Keratinocyte (primary cell): ENCODE results near the gene DSTN. TPM values are rescaled to one million over a fixed set of nuclear protein-coding genes. Genes with fewer than 3 reads are reported as not detected.

Experiments used
- DNase-seq: peaks from one replicate; pipeline ENCODE4 v3.0.0-alpha.2; 2011; ENCODE audit warnings: low read depth, missing footprints, low spot score
- FAIRE-seq: peaks from 2 replicates; lab custom pipeline; 2011; peaks lifted over from hg19 to GRCh38; lab: Jason Lieb, UNC
- H2AFZ ChIP-seq: 2 replicates; pipeline ENCODE4 v1.6.0; 2012; ENCODE audit warnings: low read length, control low read depth, inconsistent platforms; ENCODE audit not compliant: control insufficient read depth
- H3K27ac ChIP-seq: 2 replicates; pipeline ENCODE4 v1.5.1; 2011; ENCODE audit warnings: low read length; ENCODE audit not compliant: control insufficient read depth, insufficient read depth
- H3K27me3 ChIP-seq: 3 replicates; pipeline ENCODE4 v1.6.0; 2011; ENCODE audit warnings: low read length; ENCODE audit not compliant: control insufficient read depth, insufficient read depth; ENCODE audit errors: extremely low read depth
- H3K36me3 ChIP-seq, 2 experiments: 2 replicates in 1 of 2; 3 replicates in 1 of 2; pipeline ENCODE4 v1.5.1; 2011; ENCODE audit warnings: low read length in 2 of 2, mild to moderate bottlenecking in 1 of 2; ENCODE audit not compliant: control insufficient read depth in 2 of 2, insufficient read depth in 2 of 2; ENCODE audit errors: extremely low read depth in 1 of 2
- H3K4me1 ChIP-seq: 3 replicates; pipeline ENCODE4 v1.5.1; 2011; ENCODE audit warnings: low read length; ENCODE audit not compliant: control insufficient read depth, insufficient read depth; ENCODE audit errors: extremely low read depth
- H3K4me2 ChIP-seq: 3 replicates; pipeline ENCODE4 v1.6.0; 2011; ENCODE audit warnings: low read depth, low read length; ENCODE audit not compliant: control insufficient read depth, insufficient read depth; ENCODE audit errors: extremely low read depth
- H3K4me3 ChIP-seq, 3 experiments: fragments of 200-600 bp in 1 of 3; sonication (generic) in 1 of 3; 2 replicates in 2 of 3; 3 replicates in 1 of 3; pipeline ENCODE4 v1.5.1; 2011 to 2016; ENCODE audit warnings: low read length in 3 of 3, mild to moderate bottlenecking in 3 of 3, control low read depth in 2 of 3, inconsistent platforms in 1 of 3, low read depth in 1 of 3, mixed read lengths in 1 of 3, mixed run types in 1 of 3, moderate library complexity in 1 of 3; ENCODE audit not compliant: control insufficient read depth in 2 of 3, insufficient read depth in 2 of 3; ENCODE audit errors: extremely low read depth in 1 of 3
- H3K79me2 ChIP-seq: 2 replicates; pipeline ENCODE4 v1.6.0; 2012; ENCODE audit warnings: low read length; ENCODE audit not compliant: control insufficient read depth, insufficient read depth
- H3K9ac ChIP-seq: 3 replicates; pipeline ENCODE4 v1.6.0; 2011; ENCODE audit warnings: low read length; ENCODE audit not compliant: control insufficient read depth, insufficient read depth; ENCODE audit errors: extremely low read depth
- H3K9me1 ChIP-seq: 3 replicates; pipeline ENCODE4 v1.6.0; 2011; ENCODE audit warnings: low read length; ENCODE audit not compliant: control insufficient read depth, insufficient read depth; ENCODE audit errors: extremely low read depth
- H3K9me3 ChIP-seq: 2 replicates; pipeline ENCODE4 v1.5.1; 2012; ENCODE audit warnings: low read depth, low read length; ENCODE audit not compliant: control insufficient read depth
- H4K20me1 ChIP-seq: 3 replicates; pipeline ENCODE4 v1.6.0; 2011; ENCODE audit warnings: low read length; ENCODE audit not compliant: control insufficient read depth, insufficient read depth; ENCODE audit errors: extremely low read depth
- EZH2 ChIP-seq: IDR thresholded peaks from one replicate; pipeline ENCODE4 v1.6.1; 2012; ENCODE audit warnings: inconsistent platforms, mild to moderate bottlenecking, low read length, moderate library complexity
- dilution Hi-C: fragments of 300-500 bp; cut with MboI; formaldehyde crosslinking; loops from one replicate; pipeline ENCODE4 v1.7.0; 2020; ENCODE audit warnings: low sequenced_read_pairs; ENCODE audit not compliant: extremely low pct_ligation_motif_present
- polyA plus RNA-seq, 5 experiments: library from polyadenylated mRNA; depleted of rRNA in 3 of 5; stranded (reverse) in 3 of 5; stranded (forward) in 1 of 5; unstranded in 1 of 5; fragments of >200 nt; gene quantifications; 1 replicate in 1 of 5; 2 replicates in 3 of 5; 3 replicates in 1 of 5; pipeline versions ENCODE4 v1.2.1 to v1.2.3, GENCODE V29; 2011 to 2012; ENCODE audit warnings: missing spikeins in 2 of 5, low read depth in 1 of 5, low replicate concordance in 1 of 5
- TF ChIP-seq, protein P1 (sequence below), 3 experiments: IDR thresholded peaks in 1 of 3; conservative IDR thresholded peaks in 1 of 3; optimal IDR thresholded peaks in 1 of 3; 2 replicates in 2 of 3; 3 replicates in 1 of 3; pipeline versions ENCODE3 to v1.5.1; 2011; ENCODE audit warnings: low read length in 3 of 3, mild to moderate bottlenecking in 3 of 3, moderate library complexity in 2 of 3, control low read depth in 1 of 3, inconsistent platforms in 1 of 3; ENCODE audit not compliant: insufficient read depth in 2 of 3; ENCODE audit errors: extremely low read depth in 1 of 3

DSTN gene
- polyA plus RNA-seq, 1 donor (not counting 4 experiments of a cell fraction or from before 2014, with no cell fraction given) = 288 TPM

DNA sequence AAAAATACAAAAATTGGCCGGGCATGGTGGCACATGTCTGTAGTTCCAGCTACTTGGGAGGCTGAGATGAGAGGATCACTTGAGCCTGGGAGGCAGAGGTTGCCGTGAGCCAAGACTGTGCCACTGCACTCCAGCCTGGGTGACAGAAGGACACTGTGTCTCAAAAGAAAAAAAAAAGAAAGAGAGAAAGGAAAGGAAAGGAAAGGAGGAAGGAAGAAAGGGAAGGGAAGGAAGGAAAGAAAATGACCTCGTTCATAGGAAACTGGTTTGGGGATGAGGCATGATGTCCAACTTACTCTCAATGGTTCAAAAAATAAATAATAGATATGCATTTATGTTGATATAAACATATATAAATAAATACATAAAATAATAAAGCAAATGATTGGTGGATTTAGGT is 31.9 kb upstream of the DSTN start:
- H3K27ac ChIP-seq = no peak overlapping the region
- H3K4me3 ChIP-seq = no peak overlapping the region
- no peak for FAIRE-seq
- H4K20me1 ChIP-seq = no peaks in the 10 kb centered on the region
- no peak overlapping the region for H2AFZ ChIP-seq
- H3K9me3 ChIP-seq = no peaks in the 10 kb centered on the region
- no peaks in the 10 kb centered on the region for H3K4me1 ChIP-seq
- no peaks in the 10 kb centered on the region for H3K36me3 ChIP-seq
- H3K27me3 ChIP-seq = no peaks in the 10 kb centered on the region
- no peak overlapping the region for H3K4me2 ChIP-seq
- H3K9ac ChIP-seq = no peak overlapping the region
- no peaks in the 10 kb centered on the region for H3K79me2 ChIP-seq
- TF ChIP-seq EZH2 = no peak
- TF ChIP-seq, protein P1, sequence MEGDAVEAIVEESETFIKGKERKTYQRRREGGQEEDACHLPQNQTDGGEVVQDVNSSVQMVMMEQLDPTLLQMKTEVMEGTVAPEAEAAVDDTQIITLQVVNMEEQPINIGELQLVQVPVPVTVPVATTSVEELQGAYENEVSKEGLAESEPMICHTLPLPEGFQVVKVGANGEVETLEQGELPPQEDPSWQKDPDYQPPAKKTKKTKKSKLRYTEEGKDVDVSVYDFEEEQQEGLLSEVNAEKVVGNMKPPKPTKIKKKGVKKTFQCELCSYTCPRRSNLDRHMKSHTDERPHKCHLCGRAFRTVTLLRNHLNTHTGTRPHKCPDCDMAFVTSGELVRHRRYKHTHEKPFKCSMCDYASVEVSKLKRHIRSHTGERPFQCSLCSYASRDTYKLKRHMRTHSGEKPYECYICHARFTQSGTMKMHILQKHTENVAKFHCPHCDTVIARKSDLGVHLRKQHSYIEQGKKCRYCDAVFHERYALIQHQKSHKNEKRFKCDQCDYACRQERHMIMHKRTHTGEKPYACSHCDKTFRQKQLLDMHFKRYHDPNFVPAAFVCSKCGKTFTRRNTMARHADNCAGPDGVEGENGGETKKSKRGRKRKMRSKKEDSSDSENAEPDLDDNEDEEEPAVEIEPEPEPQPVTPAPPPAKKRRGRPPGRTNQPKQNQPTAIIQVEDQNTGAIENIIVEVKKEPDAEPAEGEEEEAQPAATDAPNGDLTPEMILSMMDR (optimal IDR thresholded peaks at IDR 0.05 in 1 of 3, IDR thresholded peaks at IDR 0.05 in 1 of 3, conservative IDR thresholded peaks at IDR 0.05 in 1 of 3; ENCODE audit: extremely low read depth in 1 of 3, insufficient read depth in 2 of 3, low read length in 3 of 3) = no peak
- no peak for DNase-seq
- dilution Hi-C loops = no loop called here
- no peaks in the 10 kb centered on the region for H3K9me1 ChIP-seq

DNA sequence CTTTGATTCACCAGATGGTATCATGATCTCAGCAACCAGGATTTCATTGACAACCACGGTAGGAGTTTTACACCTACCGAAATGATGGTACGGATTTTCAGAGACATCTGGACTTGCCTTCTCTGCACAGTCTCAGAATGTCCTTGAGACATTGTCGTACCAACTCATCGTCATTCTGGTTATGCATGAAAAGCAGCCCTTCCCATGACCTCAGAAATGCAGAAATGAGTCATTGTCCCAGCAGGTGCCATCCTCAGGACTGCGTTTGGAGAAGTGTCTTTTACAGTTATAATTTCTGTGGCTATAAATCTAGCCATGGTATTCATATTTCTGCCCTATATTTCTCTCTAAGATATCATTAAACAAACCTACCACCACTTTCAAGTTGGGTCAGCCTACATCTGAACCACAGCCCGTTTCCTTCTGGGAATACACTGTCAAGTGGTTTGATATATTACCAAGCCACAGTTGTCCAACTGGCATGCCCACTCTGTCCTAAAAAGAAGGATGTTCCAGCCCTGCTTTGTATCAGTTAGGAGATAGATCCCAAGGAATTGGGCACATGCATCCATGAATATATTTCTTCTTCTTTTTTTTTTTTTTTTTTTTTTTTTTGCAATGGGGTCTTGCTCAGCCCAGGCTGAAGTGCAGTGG is 31.2 kb upstream of the DSTN start:
- dilution Hi-C loops = no loop called here
- H3K9ac ChIP-seq = no peak overlapping the region
- no peak overlapping the region for H3K27ac ChIP-seq
- H3K9me3 ChIP-seq = no peaks in the 10 kb centered on the region
- FAIRE-seq (no peak), DNase-seq (no peak)
- no peaks in the 10 kb centered on the region for H3K36me3 ChIP-seq
- no peak overlapping the region for H3K4me2 ChIP-seq
- no peaks in the 10 kb centered on the region for H3K4me1 ChIP-seq
- no peaks in the 10 kb centered on the region for H3K27me3 ChIP-seq
- H3K4me3 ChIP-seq = no peak overlapping the region
- no peaks in the 10 kb centered on the region for H4K20me1 ChIP-seq
- TF ChIP-seq EZH2 = no peak
- TF ChIP-seq, protein P1 (optimal IDR thresholded peaks at IDR 0.05 in 1 of 3, IDR thresholded peaks at IDR 0.05 in 1 of 3, conservative IDR thresholded peaks at IDR 0.05 in 1 of 3; ENCODE audit: extremely low read depth in 1 of 3, insufficient read depth in 2 of 3, low read length in 3 of 3) = no peak
- no peak overlapping the region for H2AFZ ChIP-seq
- H3K9me1 ChIP-seq = no peaks in the 10 kb centered on the region
- H3K79me2 ChIP-seq = no peaks in the 10 kb centered on the region
